Adipose tissue (tissue), 3 donors: ENCODE measurements around the gene OR2T1. TPM values are rescaled to one million over a fixed set of nuclear protein-coding genes. Genes with fewer than 3 reads are reported as not detected.
"Not testable (repeated sequence)": the region's sequence is repeated elsewhere in the genome, so short reads cannot be mapped to it uniquely, and the experiment has no call there.

Experiments
- H3K27ac ChIP-seq: one replicate; pipeline ENCODE4 v1.5.1; 2013; ENCODE audit warnings: low read depth, low read length
- WGBS, 3 donors: extraction: QIAGEN DNeasy Blood & Tissue Kit; methylation state at CpG; one replicate each; pipeline ENCODE4 v1.1.7; 2013; 5-methylcytosine and 5-hydroxymethylcytosine counted together
- polyA plus RNA-seq, 3 donors: library from polyadenylated mRNA; stranded (reverse); fragments of 200-250 nt; gene quantifications; one replicate each; pipeline ENCODE4 v1.2.3, GENCODE V29; 2013
- donor health status: healthy with polysubstance abuse.
- donor health status: Bipolar disorder and iron deficiency.
- donor health status: healthy.

OR2T1 gene
- polyA plus RNA-seq, 3 donors, result not detected

GRCh38 chr1:248432201-248432600, 29.4 kb downstream of the OR2T1 start:
- not testable (repeated sequence) for H3K27ac ChIP-seq
- 43 to 71% (median 65%) methylated on average over 4 of the region's 4 CpGs for WGBS, 3 donors

GRCh38 chr1:248433811-248434415, 31.1 kb downstream of the OR2T1 start:
- not testable (repeated sequence) for H3K27ac ChIP-seq
- WGBS, 3 donors, result 93 to 96% (median 96%) methylated on average over 26 to 32 of the region's 38 CpGs

GRCh38 chr1:248434913-248435312, 32.1 kb downstream of the OR2T1 start:
- WGBS, 3 donors, result 81 to 91% (median 87%) methylated on average over 3 to 4 of the region's 6 CpGs
- H3K27ac ChIP-seq, result not testable (repeated sequence)

GRCh38 chr1:248436303-248436702, 33.5 kb downstream of the OR2T1 start:
- WGBS, 3 donors, result 67 to 79% (median 77%) methylated on average over 3 of the region's 3 CpGs
- not testable (repeated sequence) for H3K27ac ChIP-seq

GRCh38 chr1:248438668-248439067, 35.8 kb downstream of the OR2T1 start:
- WGBS, 3 donors, result 39 to 55% (median 40%) methylated on average over 1 of the region's 1 CpG
- not testable (repeated sequence) for H3K27ac ChIP-seq

GRCh38 chr1:248439283-248439682, 36.4 kb downstream of the OR2T1 start:
- not testable (repeated sequence) for H3K27ac ChIP-seq

GRCh38 chr1:248442500-248443277, 39.8 kb downstream of the OR2T1 start:
- not testable (repeated sequence) for H3K27ac ChIP-seq
- 43 to 63% (median 56%) methylated on average over 1 of the region's 2 CpGs for WGBS, 3 donors

More at GRCh38 chr1:248439283-248439682, 36.4 kb downstream of the OR2T1 start:
- WGBS, 3 donors, result 58 to 62% (median 60%) methylated on average over 5 of the region's 5 CpGs

GRCh38 chr1:248444603-248445002, 41.8 kb downstream of the OR2T1 start:
- WGBS, 3 donors, result 76 to 81% (median 79%) methylated on average over 4 of the region's 4 CpGs
- not testable (repeated sequence) for H3K27ac ChIP-seq

- WGBS, 3 donors, result no CpG with 5 or more reads among the region's 2 CpGs
- not testable (repeated sequence) for H3K27ac ChIP-seq
These were observed 42.6 kb downstream of the OR2T1 start, which contains the start of gene OR2T2 for GRCh38 chr1:248445399-248445798. TSS of gene OR2T2 (plus strand) at chr1:248445637. CDS start at chr1:248452798, 7,161 bp downstream.

GRCh38 chr1:248448409-248449074, 45.7 kb downstream of the OR2T1 start:
- H3K27ac ChIP-seq, result not testable (repeated sequence)
- WGBS, 3 donors, result no CpG with 5 or more reads among the region's 4 CpGs

GRCh38 chr1:248449821-248450465, 47.1 kb downstream of the OR2T1 start:
- not testable (repeated sequence) for H3K27ac ChIP-seq
- WGBS, 3 donors, result 80 to 87% (median 82%) methylated on average over 5 of the region's 6 CpGs

- 45 to 52% (median 49%) methylated on average over 2 of the region's 5 CpGs for whole genome bisulfite sequencing, 3 donors
- not testable (repeated sequence) for H3K27ac ChIP-seq
These were observed 47.8 kb downstream of the OR2T1 start for GRCh38 chr1:248450466-248451145.

- H3K27ac ChIP-seq, result not testable (repeated sequence)
- 86 to 89% (median 87%) methylated on average over 7 of the region's 7 CpGs for WGBS, 3 donors
These were observed 50.8 kb downstream of the OR2T1 start for GRCh38 chr1:248453619-248454018.

GRCh38 chr1:248455045-248455444, 52.2 kb downstream of the OR2T1 start:
- WGBS, 3 donors, result 7 to 82% (median 75%) methylated on average over 1 of the region's 4 CpGs

GRCh38 chr1:248456635-248457034, 53.8 kb downstream of the OR2T1 start:
- WGBS, 3 donors, result no CpG with 5 or more reads among the region's 2 CpGs
- not testable (repeated sequence) for H3K27ac ChIP-seq

More at GRCh38 chr1:248455045-248455444, 52.2 kb downstream of the OR2T1 start:
- H3K27ac ChIP-seq, result not testable (repeated sequence)
